ENCODE measurements around the gene SETX.
A peak's percentile ranks its signal among the peaks of the same experiment; 100 is the strongest.
"Not testable (repeated sequence)": the region's sequence is repeated elsewhere in the genome, so short reads cannot be mapped to it uniquely, and the experiment has no call there.

Gene SETX, protein sequence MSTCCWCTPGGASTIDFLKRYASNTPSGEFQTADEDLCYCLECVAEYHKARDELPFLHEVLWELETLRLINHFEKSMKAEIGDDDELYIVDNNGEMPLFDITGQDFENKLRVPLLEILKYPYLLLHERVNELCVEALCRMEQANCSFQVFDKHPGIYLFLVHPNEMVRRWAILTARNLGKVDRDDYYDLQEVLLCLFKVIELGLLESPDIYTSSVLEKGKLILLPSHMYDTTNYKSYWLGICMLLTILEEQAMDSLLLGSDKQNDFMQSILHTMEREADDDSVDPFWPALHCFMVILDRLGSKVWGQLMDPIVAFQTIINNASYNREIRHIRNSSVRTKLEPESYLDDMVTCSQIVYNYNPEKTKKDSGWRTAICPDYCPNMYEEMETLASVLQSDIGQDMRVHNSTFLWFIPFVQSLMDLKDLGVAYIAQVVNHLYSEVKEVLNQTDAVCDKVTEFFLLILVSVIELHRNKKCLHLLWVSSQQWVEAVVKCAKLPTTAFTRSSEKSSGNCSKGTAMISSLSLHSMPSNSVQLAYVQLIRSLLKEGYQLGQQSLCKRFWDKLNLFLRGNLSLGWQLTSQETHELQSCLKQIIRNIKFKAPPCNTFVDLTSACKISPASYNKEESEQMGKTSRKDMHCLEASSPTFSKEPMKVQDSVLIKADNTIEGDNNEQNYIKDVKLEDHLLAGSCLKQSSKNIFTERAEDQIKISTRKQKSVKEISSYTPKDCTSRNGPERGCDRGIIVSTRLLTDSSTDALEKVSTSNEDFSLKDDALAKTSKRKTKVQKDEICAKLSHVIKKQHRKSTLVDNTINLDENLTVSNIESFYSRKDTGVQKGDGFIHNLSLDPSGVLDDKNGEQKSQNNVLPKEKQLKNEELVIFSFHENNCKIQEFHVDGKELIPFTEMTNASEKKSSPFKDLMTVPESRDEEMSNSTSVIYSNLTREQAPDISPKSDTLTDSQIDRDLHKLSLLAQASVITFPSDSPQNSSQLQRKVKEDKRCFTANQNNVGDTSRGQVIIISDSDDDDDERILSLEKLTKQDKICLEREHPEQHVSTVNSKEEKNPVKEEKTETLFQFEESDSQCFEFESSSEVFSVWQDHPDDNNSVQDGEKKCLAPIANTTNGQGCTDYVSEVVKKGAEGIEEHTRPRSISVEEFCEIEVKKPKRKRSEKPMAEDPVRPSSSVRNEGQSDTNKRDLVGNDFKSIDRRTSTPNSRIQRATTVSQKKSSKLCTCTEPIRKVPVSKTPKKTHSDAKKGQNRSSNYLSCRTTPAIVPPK (N-terminal part only)

GRCh38 chr9:132354637-132355355 is at the start of gene SETX:
TSS of gene SETX (minus strand) at chr9:132354986. CDS start at chr9:132349428, 5,558 bp downstream.
- peak; percentile 95 for DNase-seq (ENCODE audit: low spot score)

DNA sequence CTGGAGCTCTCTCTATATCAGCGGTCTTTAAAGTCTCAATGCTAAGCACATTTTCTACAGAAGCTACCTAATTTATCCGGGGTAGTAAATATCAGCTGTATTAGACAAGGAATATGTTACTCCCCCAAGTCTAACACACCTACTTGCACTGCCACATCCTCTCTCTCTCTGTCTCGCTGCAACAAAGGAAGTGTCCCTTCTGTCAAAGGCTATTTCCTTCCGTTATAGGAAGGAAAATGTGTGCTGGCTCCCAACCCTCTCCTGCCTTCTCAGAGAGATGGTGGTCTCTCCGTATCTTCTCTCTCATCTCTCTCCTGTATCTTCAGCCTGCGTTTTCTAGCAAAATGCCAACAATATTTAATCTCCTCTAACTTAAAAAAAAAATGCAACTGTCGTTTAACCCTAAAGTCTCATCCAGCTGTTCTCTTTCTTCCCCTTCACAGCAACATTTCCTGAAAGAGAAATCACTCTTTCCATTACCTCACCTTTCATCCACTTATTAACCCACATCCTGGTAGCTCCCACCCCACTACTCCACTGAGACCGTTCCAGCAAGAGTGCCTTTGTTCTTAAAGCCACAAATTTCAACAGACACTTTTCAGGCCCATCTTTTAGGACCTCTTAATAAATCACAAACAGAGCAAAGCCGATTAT is 49.6 kb upstream of the SETX start:
- no peak for DNase-seq (ENCODE audit: low spot score)

DNA sequence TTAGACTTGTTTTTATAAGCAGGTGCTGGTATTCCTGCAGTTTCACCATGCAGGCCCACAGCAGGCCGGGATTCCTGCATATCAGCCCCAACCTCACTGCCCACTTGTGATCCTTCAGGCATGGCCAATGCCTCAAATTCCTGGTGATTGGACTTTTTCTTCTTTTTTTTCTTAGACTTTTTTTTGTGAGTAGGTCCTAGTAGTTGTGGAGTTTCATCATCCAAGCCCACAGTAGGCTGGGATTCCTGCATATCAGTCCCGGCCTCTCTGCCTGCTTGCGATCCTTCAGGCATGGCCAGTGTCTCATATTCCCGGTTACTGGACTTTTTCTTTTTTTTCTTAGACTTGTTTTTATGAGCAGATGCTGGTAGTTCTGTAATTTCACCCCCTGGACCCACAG is 47.0 kb upstream of the SETX start:
- no peak for DNase-seq (ENCODE audit: low spot score)

DNA sequence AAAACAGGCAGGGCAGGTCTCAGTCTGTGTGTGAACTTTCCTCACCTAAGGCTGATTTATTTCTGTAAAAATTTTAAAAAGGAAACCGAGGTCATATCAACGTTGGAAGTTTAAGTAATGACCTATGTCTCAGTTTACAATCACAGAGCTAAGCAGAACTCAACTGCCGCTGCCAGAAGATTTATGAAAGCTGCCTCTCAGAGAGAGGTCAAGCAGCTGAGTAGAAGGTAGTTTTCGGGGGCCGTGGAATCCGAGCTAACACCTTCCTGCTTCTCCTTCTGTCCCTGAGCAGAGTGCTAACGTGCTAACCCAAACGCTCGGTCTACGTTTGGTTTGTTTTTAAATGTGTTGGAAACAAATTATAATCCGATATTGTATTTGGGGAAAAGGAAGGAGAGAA is 40.8 kb upstream of the SETX start:
- DNase-seq (ENCODE audit: low spot score): no peak

- no peak for DNase-seq (ENCODE audit: low spot score)
Measured at GRCh38 chr9:132391449-132391848, 36.7 kb upstream of the SETX start.

DNA sequence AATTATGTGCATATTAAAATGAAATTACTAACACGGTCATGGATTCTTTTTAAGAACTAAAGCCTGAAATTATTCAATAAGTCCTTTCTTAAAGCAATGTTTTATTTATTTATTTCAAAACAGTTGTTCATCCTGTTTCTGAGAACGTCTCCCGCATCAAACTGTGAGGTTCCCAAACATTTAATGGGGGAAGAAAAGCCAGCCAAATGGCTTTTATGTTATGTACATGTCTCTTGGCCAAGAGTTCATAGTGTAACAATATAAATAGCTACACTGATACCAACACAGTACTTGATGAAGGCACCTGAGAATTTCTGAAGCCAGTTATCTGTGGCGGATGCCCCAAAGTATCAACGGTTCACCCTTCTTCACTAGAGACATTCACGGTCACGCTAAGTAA is 36.2 kb upstream of the SETX start:
- no peak for DNase-seq (ENCODE audit: low spot score)

- DNase-seq (ENCODE audit: low spot score): no peak
Measured at GRCh38 chr9:132387133-132387532, 32.3 kb upstream of the SETX start.

- no peak for DNase-seq (ENCODE audit: low spot score)
Measured at GRCh38 chr9:132384376-132384775, 29.6 kb upstream of the SETX start.

DNA sequence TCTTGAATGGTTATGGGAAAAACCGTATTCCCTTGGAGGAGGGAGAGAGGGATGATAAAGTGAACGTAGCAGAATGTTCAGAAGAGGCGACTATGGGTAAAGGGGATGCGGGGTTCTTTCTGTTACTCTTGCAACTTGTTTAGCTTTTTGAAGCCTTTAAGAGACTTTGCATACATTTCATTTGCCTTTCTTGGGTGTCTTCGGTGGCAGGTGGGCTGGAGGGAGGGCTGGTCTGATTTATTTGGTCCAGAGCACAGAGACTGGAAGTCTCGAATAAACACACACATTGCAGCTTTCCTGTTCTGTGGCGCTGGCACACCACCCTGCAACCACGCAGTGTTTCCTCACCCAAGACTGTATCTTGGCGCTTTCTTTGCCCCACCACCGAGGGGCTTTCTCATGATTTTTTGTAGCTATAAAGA is 28.7 kb upstream of the SETX start:
- DNase-seq (ENCODE audit: low spot score): no peak

GRCh38 chr9:132381966-132382541 is 27.3 kb upstream of the SETX start:
- DNase-seq (ENCODE audit: low spot score): no peak

DNA sequence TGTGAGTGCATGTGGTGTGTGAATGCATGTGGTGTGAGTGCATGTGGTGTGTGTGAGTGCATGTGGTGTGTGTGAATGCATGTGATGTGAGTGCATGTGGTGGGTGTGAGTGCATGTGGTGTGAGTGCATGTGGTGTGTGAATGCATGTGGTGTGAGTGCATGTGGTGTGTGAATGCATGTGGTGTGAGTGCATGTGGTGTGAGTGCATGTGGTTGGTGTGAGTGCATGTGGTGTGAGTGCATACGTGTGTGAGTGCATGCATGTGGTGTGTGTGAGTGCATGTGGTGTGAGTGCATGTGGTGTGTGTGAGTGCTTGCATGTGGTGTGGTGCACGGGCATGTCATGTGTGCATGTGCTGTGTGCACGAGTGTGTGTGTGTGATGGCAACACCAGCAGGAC is 23.6 kb upstream of the SETX start:
- DNase-seq (ENCODE audit: low spot score): not testable (repeated sequence)

DNA sequence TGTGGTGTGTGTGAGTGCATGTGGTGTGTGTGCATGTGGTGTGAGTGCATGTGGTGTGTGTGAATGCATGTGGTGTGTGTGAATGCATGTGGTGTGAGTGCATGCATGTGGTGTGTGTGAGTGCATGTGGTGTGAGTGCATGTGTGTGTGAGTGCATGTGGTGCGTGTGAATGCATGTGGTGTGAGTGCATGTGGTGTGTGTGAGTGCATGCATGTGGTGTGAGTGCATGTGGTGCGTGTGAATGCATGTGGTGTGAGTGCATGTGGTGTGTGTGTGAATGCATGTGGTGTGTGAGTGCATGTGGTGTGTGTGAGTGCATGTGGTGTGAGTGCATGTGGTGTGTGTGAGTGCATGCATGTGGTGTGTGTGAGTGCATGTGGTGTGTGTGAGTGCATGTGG is 23.0 kb upstream of the SETX start:
- not testable (repeated sequence) for DNase-seq (ENCODE audit: low spot score)

DNA sequence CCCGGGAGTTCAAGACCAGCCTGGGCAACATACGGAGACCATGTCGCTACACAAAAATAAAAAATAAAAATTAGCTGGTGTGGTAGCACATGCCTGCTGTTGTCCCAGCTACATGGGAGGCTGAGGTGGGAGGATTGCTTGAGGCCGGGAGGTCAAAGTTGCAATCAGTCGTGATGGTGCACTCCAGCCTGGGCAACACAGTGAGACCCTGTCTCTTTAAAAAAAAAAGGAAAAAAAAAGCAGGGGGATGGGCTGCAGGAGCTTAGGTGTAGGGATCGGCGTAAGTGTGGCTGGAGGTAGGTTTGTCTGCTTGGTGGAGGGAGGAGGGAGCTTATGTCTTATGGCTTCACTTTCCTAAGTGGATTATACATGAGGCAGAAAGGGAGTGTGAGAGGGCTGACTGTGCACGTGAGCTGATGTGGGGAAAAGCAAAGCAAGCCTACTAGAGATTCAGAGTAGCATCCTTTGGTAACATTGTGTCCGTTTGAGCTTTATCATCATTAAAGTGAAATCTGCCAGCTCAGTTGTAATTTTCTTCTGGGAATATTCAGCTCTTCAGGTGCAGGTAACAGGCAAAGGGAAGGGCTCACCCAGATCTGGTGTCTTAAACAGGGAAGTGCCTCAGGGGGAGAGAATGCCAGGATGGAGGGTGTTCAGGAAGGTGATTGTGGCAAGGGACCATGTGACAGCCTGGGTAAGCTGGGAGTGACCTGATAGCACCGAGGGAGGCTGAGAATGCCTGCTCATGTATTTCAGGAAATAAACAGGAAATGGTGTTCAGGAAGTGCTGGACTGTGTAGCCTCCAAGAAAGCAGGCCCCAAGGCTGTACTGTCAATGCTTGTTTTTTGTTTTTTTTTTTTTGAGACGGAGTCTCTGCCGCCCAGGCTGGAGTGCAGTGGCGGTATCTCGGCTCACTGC is 17.6 kb upstream of the SETX start:
- DNase-seq (ENCODE audit: low spot score): peak; percentile 17

DNA sequence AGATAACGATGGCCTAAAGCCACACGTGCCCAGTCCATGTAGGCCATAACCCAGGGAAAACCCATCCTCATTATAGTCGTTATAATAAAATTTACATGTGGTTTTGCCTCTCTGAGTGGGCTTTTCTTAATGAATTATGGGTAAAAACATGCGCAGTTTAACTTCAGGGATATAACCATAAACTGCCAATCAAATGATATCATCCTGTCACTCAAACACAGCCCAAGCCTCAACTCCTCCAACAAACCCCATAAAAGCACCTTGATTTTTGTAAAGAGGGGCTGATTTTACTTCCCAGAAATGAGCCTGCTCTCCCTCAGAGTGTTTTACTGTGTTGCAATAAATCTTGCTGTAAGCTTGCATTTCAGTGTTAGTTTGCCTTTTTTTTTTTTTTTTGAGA is 15.8 kb upstream of the SETX start:
- no peak for DNase-seq (ENCODE audit: low spot score)

DNA sequence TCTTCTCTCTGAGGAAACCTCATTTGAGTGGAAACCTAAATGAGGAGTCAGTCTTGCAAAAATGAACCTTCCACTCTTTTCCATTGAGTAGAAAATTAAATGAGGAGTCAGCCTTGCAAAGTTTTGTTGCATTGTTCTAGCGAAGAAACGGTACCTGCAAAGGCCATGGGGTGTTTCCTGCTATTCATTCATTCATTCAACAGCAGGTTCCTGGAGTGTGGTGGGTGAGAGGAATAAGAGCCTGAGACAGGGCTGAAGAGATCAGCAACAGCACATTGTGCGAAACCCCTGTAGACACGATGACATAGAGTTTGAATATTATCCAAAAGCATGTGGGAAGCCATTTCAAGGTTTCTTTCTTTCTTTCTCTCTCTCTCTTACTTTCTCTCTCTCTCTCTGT is 14.6 kb upstream of the SETX start:
- no peak for DNase-seq (ENCODE audit: low spot score)

GRCh38 chr9:132367613-132368313 is 13.0 kb upstream of the SETX start:
- no peak for DNase-seq (ENCODE audit: low spot score)

- DNase-seq (ENCODE audit: low spot score): no peak
Measured at GRCh38 chr9:132366481-132366880, 11.7 kb upstream of the SETX start.

GRCh38 chr9:132365986-132366385 is 11.2 kb upstream of the SETX start:
- no peak for DNase-seq (ENCODE audit: low spot score)

GRCh38 chr9:132364068-132364467 is 9.3 kb upstream of the SETX start:
- no peak for DNase-seq (ENCODE audit: low spot score)

All from SW480 (cell line).